ENCODE data around the gene RNF207. TPM values are rescaled to one million over a fixed set of nuclear protein-coding genes. Genes with fewer than 3 reads are reported as not detected.

The RNF207 gene
- total RNA-seq = 10 to 100 TPM; 35.4 to 63.9 (median 35.9) TPM
- long read RNA-seq, donor 1, partial matches to known transcripts = 5 of 16 reads
- long read RNA-seq, donor 1, other reads (novel, unspliced or antisense) = 9 of 16 reads
- long read RNA-seq, donor 2, partial matches to known transcripts = 3 of 5 reads
- long read RNA-seq, donor 2, other reads (novel, unspliced or antisense) = 0 of 5 reads

GRCh38 chr1:6205849-6206519 is at the start of gene RNF207:
RNF207 (plus strand) TSS chr1:6206119; CDS start chr1:6206536, 417 bp downstream.
- intact Hi-C loops (cut with DNase I, micrococcal nuclease) = no loop called here
- DNase-seq = peak; percentile 79 to 87 (median 85)
- Histone ChIP-seq H3K4me3 (peak within 1 kb of the TSS; percentile 44), H3K36me3 (ENCODE audit: low read depth) (no peaks in the 10 kb centered on the region), H3K9me3 (no peaks in the 10 kb centered on the region), H3K4me1 (ENCODE audit: low read depth) (peaks cover 32% of the 10 kb centered on the region)
- TF ChIP-seq CTCF (IDR thresholded peaks at IDR 0.05) = no peak
- ATAC-seq = peak; percentile 83

GRCh38 chr1:6157132-6157527 is 48.8 kb upstream of the RNF207 start:
- H3K4me3 ChIP-seq = no peak overlapping the region
- TF ChIP-seq CTCF (IDR thresholded peaks at IDR 0.05) = no peak
- no peaks in the 10 kb centered on the region for H3K36me3 ChIP-seq (ENCODE audit: low read depth)
- intact Hi-C loops (cut with DNase I, micrococcal nuclease) = no loop called here
- peaks cover 7% of the 10 kb centered on the region for H3K4me1 ChIP-seq (ENCODE audit: low read depth)
- H3K9me3 ChIP-seq = no peaks in the 10 kb centered on the region
- ATAC-seq (peak; percentile 23), DNase-seq (no peak)

GRCh38 chr1:6157528-6158174 is 48.3 kb upstream of the RNF207 start:
- no peak overlapping the region for H3K4me3 ChIP-seq
- DNase-seq = peak in 1 of 3 donors; percentile 18
- H3K9me3 ChIP-seq = no peaks in the 10 kb centered on the region
- intact Hi-C loops (cut with DNase I, micrococcal nuclease) = no loop called here
- ATAC-seq = peak; percentile 90
- H3K4me1 ChIP-seq (ENCODE audit: low read depth) = peaks cover 7% of the 10 kb centered on the region
- H3K36me3 ChIP-seq (ENCODE audit: low read depth) = no peaks in the 10 kb centered on the region
- no peak for TF ChIP-seq CTCF (IDR thresholded peaks at IDR 0.05)

- Histone ChIP-seq H3K36me3 (ENCODE audit: low read depth) (no peaks in the 10 kb centered on the region), H3K4me3 (no peak overlapping the region), H3K9me3 (no peaks in the 10 kb centered on the region), H3K4me1 (ENCODE audit: low read depth) (peaks cover 7% of the 10 kb centered on the region)
- no peak for ATAC-seq
- no peak for DNase-seq
- TF ChIP-seq CTCF (IDR thresholded peaks at IDR 0.05) = no peak
- intact Hi-C loops (cut with DNase I, micrococcal nuclease) = no loop called here
These were observed 47.7 kb upstream of the RNF207 start for GRCh38 chr1:6158181-6158580.

GRCh38 chr1:6162341-6162740 is 43.6 kb upstream of the RNF207 start:
- intact Hi-C loops (cut with DNase I, micrococcal nuclease) = no loop called here
- H3K4me3 ChIP-seq = no peak overlapping the region
- DNase-seq (no peak), ATAC-seq (no peak)
- H3K36me3 ChIP-seq (ENCODE audit: low read depth) = no peaks in the 10 kb centered on the region
- no peak for TF ChIP-seq CTCF (IDR thresholded peaks at IDR 0.05)
- peaks cover 5% of the 10 kb centered on the region for H3K4me1 ChIP-seq (ENCODE audit: low read depth)
- H3K9me3 ChIP-seq = no peaks in the 10 kb centered on the region

All from mucosa of descending colon (tissue), 3 donors.